GM12875 (cell line): Measurements from ENCODE around the gene ATP10D.
"Not testable (repeated sequence)": the region's sequence is repeated elsewhere in the genome, so short reads cannot be mapped to it uniquely, and the experiment has no call there.

ENCODE experiments used
- H3K4me3 ChIP-seq: one replicate; pipeline ENCODE4 v1.5.1; 2011; ENCODE audit warnings: low read depth, low read length, control low read depth
- TF ChIP-seq, protein P1 (sequence below): IDR thresholded peaks from 2 replicates; pipeline ENCODE4 v1.5.1; 2011; ENCODE audit warnings: low read depth, mild to moderate bottlenecking, control low read depth, inconsistent platforms, low read length, moderate library complexity, borderline replicate concordance; ENCODE audit not compliant: insufficient read depth

ATP10D gene

DNA sequence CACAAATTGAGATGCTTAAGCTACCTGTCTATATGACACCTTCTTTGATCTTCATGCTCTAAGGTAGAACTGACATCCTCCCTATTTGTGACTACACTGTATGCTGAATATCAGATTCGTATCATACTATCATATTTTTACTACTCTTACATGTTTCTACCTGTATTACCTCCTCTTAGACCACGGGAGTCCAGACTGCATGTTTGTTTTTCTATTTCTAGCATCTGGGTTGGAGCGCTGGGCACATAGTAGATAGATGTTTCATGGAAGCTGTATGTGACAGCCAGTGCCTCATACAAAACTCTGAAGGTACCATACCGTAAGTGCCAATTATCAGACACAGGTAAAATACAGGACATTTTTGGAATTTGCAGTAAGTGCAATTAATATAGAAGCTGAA, 47.6 kb downstream of the ATP10D start:
- H3K4me3 ChIP-seq, result no peak overlapping the region

DNA sequence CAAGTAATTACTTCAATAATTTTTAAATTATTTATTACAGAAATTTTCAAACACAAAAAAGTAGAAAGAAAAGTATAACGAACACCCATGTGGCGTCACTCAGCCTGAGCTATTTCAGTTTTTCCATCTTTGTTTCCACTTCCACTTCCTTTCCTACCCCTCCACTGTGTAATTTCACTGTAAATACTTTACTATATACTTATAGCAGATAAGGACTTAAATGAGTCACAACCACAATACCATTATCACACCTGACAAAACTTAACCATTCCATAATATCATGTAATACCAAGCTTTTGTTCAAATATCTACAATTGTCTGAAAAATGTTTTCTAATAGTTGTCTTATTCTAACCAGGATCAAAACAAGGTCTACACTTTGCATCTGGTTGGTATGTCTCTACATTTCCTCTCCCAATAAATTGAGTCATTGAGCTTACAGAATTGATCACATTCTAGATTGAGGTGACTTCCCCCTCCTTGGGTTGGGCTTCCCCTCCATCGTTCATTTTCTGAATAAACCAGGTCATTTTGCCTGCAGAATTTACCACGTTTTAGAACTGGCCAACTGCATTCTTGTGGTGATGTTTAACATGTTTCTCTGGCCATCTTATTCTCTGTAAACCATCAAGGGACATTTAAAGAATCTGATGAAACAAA, 48.7 kb downstream of the ATP10D start:
- TF ChIP-seq, protein P1, sequence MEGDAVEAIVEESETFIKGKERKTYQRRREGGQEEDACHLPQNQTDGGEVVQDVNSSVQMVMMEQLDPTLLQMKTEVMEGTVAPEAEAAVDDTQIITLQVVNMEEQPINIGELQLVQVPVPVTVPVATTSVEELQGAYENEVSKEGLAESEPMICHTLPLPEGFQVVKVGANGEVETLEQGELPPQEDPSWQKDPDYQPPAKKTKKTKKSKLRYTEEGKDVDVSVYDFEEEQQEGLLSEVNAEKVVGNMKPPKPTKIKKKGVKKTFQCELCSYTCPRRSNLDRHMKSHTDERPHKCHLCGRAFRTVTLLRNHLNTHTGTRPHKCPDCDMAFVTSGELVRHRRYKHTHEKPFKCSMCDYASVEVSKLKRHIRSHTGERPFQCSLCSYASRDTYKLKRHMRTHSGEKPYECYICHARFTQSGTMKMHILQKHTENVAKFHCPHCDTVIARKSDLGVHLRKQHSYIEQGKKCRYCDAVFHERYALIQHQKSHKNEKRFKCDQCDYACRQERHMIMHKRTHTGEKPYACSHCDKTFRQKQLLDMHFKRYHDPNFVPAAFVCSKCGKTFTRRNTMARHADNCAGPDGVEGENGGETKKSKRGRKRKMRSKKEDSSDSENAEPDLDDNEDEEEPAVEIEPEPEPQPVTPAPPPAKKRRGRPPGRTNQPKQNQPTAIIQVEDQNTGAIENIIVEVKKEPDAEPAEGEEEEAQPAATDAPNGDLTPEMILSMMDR, result no peak
- H3K4me3 ChIP-seq, result no peak overlapping the region

More for the DNA sequence above, 47.6 kb downstream of the ATP10D start:
- TF ChIP-seq, protein P1, result no peak

DNA sequence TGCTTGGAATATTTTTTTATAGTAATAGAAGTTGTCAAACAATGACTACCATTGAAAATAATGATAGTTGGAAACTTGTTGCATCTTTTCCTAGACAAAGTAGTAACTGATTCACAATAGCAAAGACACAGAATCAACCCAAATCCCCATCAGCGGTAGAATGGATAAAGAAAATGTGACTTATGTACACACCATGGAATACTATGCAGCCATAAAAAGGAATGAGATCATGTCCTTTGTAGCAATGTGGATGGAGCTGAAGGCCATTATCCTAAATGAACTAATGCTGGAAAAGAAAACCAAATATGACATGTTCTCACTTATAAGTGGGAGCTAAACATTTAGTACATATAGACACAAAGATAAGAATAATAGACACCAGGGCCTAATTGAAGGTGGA, 49.7 kb downstream of the ATP10D start:
- TF ChIP-seq, protein P1, result no peak
- no peak overlapping the region for H3K4me3 ChIP-seq

DNA sequence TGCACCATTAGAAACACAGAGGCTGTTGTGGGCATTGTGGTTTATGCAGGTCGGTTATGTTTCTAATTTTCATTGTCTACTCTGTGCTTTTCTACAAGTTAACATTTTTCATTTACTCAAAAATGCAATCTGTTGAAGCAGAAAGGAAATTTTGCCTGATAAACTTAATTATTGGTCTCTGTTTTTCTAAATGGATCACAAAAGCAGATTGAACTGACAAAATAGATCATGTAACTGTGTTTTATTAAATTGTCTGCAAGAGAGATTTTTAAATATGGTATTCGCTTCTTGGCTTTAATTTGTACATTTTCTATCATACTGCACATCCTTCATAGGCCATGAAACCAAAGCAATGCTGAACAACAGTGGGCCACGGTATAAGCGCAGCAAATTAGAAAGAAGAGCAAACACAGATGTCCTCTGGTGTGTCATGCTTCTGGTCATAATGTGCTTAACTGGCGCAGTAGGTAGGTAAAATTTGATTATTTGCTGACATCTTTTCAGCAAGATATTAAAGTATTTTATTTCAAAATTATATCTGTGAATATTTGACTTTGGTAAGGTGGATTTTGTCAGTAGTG, 50.6 kb downstream of the ATP10D start:
- H3K4me3 ChIP-seq, result no peak overlapping the region
- TF ChIP-seq, protein P1, result no peak

DNA sequence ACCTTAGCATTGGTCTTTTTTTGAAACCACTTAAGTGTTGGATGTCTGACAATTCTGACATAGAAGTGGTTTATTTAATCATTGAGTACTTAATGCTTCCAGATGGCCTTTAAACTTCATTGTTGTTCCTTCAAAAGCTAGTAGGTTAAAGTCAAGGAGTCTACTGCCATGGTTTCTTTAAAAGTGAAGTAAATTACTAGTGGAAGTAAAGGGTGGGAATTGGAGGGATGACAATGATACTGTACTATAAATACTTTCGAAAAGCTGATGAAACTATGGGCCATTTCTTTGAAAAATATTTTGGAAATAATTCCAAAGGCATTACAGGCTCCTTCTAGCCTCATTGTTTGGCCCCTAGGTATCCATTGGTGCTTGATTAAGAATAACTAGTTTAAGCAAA, 51.9 kb downstream of the ATP10D start:
- no peak overlapping the region for H3K4me3 ChIP-seq
- TF ChIP-seq, protein P1, result no peak

DNA sequence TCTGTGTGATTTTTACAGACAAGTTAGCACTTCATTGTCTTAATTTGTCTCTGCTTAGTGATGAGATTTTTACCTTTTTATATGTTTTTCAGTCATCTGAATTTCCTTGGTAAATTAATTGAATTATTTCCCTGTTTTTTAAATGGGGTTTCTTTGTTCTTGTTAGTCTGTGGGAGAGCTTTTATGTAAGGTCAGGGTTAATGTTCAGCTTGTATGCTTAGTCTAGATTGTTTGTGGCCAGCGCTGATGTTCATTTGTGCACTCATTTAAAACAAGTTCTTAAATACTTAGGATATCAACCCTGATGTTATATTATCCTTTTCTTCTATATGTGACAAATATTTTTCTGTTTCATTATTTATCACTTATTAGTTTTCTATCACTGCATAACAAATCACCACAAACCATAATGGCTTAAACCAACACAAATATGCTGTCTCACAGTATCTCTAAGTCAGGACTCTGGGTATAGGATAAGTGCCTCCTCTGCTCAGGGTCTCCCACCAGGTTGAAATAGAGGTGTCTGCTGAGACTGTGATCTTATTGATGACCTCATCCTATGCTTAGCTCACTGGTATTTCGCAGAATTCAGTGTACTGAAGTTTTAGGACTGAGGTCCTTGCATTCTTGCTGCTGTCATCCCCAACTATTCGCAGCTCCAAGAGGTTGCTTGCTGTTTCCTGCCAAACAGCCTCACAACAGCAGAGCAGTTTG, 53.2 kb downstream of the ATP10D start:
- TF ChIP-seq, protein P1, result no peak
- H3K4me3 ChIP-seq, result no peak overlapping the region

DNA sequence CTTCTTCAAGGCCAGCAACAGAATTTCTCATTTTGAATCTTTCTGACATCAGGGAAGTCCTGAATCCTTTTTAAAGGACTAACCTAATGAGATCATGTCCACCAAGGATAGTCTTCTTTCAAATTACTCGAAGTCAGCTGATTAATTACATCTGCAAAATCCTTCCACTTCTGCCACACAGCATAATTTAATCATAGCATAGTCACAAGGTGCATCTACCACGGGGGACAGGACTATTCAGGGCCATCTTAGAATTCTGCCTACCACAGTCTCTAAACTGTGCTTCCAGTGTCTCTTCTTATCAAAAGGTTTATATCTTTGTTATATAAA, 53.7 kb downstream of the ATP10D start:
- H3K4me3 ChIP-seq, result no peak overlapping the region
- TF ChIP-seq, protein P1, result no peak

DNA sequence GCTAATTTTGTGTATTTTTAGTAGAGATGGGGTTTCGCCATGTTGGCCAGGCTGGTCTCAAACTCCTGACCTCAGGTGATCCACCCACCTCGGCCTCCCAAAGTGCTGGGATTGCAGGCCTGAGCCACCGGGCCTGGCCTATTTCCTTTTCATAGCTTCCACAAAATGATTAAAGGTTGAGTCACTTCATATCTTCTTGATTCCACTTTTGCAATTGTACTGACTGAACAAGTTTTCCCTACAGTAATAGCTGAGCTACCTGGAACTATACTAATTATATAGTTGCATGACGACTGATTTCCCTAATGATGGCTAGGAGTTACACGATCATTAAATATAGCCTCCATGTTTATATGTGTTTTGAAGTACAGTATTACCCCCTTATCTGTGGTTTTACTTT, 57.6 kb downstream of the ATP10D start:
- H3K4me3 ChIP-seq, result not testable (repeated sequence)
